ENCODE results near the gene ARPIN.

GRCh38 chr15:89917442-89918101, 4.8 kb upstream of the ARPIN start:
- TF ChIP-seq GATA2 (IDR thresholded peaks at IDR 0.05; ENCODE audit: low read depth, low read length): no peak
- no peak for TF ChIP-seq GATA3 (IDR thresholded peaks at IDR 0.05; ENCODE audit: low read depth, low read length)
